HG02623 (cell line): ENCODE data around the gene BMPR1B.

Experiments
- ATAC-seq: cut with Tn5 transposase; IDR thresholded peaks from one replicate; pipeline ENCODE4 v1.9.1; 2021; ENCODE audit warnings: moderate library complexity; ENCODE audit not compliant: unreplicated experiment

The BMPR1B gene

GRCh38 chr4:95178938-95179337, 421.2 kb downstream of the BMPR1B start:
- ATAC-seq, result no peak

- ATAC-seq, result no peak
Observed at GRCh38 chr4:95180531-95181242, 422.9 kb downstream of the BMPR1B start.

- no peak for ATAC-seq
Observed at GRCh38 chr4:95181243-95181995, 423.7 kb downstream of the BMPR1B start.

GRCh38 chr4:95181996-95182306, 424.2 kb downstream of the BMPR1B start:
- ATAC-seq, result no peak

GRCh38 chr4:95183656-95184408, 426.1 kb downstream of the BMPR1B start:
- ATAC-seq, result no peak

GRCh38 chr4:95186666-95187065, 428.9 kb downstream of the BMPR1B start:
- no peak for ATAC-seq

GRCh38 chr4:95188701-95189370, 431.1 kb downstream of the BMPR1B start:
- ATAC-seq, result no peak

- no peak for ATAC-seq
Observed at GRCh38 chr4:95190751-95191436, 433.1 kb downstream of the BMPR1B start.

- ATAC-seq, result no peak
Observed at GRCh38 chr4:95191537-95191936, 433.8 kb downstream of the BMPR1B start.

GRCh38 chr4:95193391-95194224, 435.9 kb downstream of the BMPR1B start:
- ATAC-seq, result no peak

GRCh38 chr4:95197353-95197752, 439.6 kb downstream of the BMPR1B start:
- ATAC-seq, result no peak

- ATAC-seq, result no peak
Observed at GRCh38 chr4:95198961-95199360, 441.2 kb downstream of the BMPR1B start.

- ATAC-seq, result no peak
Observed at GRCh38 chr4:95204267-95204844, 446.6 kb downstream of the BMPR1B start.

GRCh38 chr4:95204873-95205272, 447.1 kb downstream of the BMPR1B start:
- ATAC-seq, result no peak
